Prostate gland (tissue), 2 donors: ENCODE data around the gene ITM2B. TPM values are rescaled to one million over a fixed set of nuclear protein-coding genes. Genes with fewer than 3 reads are reported as not detected.

ENCODE experiments used
- DNase-seq: peaks from one replicate; pipeline ENCODE4 v3.0.0-alpha.2; 2019; ENCODE audit warnings: low spot score
- H3K27ac ChIP-seq, 2 donors: fragments of 200-600 bp; sonication (generic); 2 replicates each; pipeline ENCODE4 v1.5.1; 2017 to 2019
- H3K27me3 ChIP-seq: fragments of 200-600 bp; sonication (generic); replicated peaks from 2 replicates; pipeline ENCODE4 v1.5.1; 2019; ENCODE audit not compliant: insufficient read depth
- H3K36me3 ChIP-seq, 2 donors: fragments of 200-600 bp; sonication (generic); 1 replicate in 1 of 2; 2 replicates in 1 of 2; pipeline versions ENCODE4 v1.5.1 to v1.8.1; 2017 to 2019
- H3K4me1 ChIP-seq: fragments of 200-600 bp; sonication (generic); replicated peaks from 2 replicates; pipeline ENCODE4 v1.5.1; 2019
- H3K4me3 ChIP-seq, 2 donors: fragments of 200-600 bp; sonication (generic); 2 replicates each; pipeline ENCODE4 v1.5.1; 2017 to 2019
- H3K9me3 ChIP-seq: fragments of 200-600 bp; sonication (generic); 2 replicates; pipeline ENCODE4 v1.5.1; 2017
- POLR2A ChIP-seq: fragments of 450-650 bp; IDR thresholded peaks from one replicate; pipeline ENCODE4 v1.6.1; 2016; ENCODE audit warnings: antibody characterized with exemption, mild to moderate bottlenecking
- POLR2AphosphoS5 ChIP-seq: sonication (generic); formaldehyde crosslinking; IDR thresholded peaks from one replicate; pipeline ENCODE4 v1.6.1; 2017; ENCODE audit warnings: antibody characterized with exemption
- WGBS: methylation state at CpG from one replicate; pipeline ENCODE4 v1.1.5; 2018; 5-methylcytosine and 5-hydroxymethylcytosine counted together
- intact Hi-C: fragments of 100-400 bp; cut with DNase I; formaldehyde crosslinking; loops from one replicate; pipeline ENCODE4 v1.14.2; 2022
- total RNA-seq, 2 donors: library from RNA; depleted of rRNA; stranded (reverse); fragments of >200 nt; gene quantifications; one replicate each; pipeline ENCODE4 v1.1.0, GENCODE V29; 2016
- TF ChIP-seq, protein P1 (sequence below), 4 experiments: fragments of 200-600 bp in 2 of 4; fragments of 450-650 bp in 2 of 4; sonication (generic) in 2 of 4; IDR thresholded peaks; 1 replicate in 3 of 4; 2 replicates in 1 of 4; pipeline ENCODE4 v1.5.1; 2016 to 2019; ENCODE audit warnings: antibody characterized with exemption in 4 of 4, mild to moderate bottlenecking in 2 of 4, moderate library complexity in 2 of 4

ITM2B gene
- total RNA-seq, 2 donors from 2014 or later = 401 to 632 TPM

DNA sequence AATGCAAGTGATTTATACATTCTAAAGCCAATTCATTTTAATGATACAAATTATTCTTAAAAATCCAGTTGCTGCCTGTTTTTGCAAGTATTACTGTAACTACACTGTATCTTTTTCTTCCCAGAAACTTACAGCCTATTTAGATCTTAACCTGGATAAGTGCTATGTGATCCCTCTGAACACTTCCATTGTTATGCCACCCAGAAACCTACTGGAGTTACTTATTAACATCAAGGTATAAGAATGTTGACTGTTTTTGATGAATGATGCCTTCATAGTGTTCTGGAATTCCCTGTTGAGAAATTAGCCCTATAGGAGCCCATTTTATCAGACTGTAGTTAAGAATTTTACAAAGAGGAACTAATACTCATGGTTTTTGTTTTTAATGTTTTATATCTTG lies 25.0 kb downstream of the ITM2B start:
- intact Hi-C loops = no loop called here
- no peak overlapping the region for H3K4me3 ChIP-seq
- H3K9me3 ChIP-seq = no peaks in the 10 kb centered on the region
- peaks cover 17% of the 10 kb centered on the region in 2 donors for H3K36me3 ChIP-seq
- no peak for DNase-seq
- H3K4me1 ChIP-seq = no peaks in the 10 kb centered on the region
- H3K27ac ChIP-seq = no peak overlapping the region
- TF ChIP-seq POLR2AphosphoS5 = no peak
- no peak for TF ChIP-seq POLR2A
- TF ChIP-seq, protein P1, sequence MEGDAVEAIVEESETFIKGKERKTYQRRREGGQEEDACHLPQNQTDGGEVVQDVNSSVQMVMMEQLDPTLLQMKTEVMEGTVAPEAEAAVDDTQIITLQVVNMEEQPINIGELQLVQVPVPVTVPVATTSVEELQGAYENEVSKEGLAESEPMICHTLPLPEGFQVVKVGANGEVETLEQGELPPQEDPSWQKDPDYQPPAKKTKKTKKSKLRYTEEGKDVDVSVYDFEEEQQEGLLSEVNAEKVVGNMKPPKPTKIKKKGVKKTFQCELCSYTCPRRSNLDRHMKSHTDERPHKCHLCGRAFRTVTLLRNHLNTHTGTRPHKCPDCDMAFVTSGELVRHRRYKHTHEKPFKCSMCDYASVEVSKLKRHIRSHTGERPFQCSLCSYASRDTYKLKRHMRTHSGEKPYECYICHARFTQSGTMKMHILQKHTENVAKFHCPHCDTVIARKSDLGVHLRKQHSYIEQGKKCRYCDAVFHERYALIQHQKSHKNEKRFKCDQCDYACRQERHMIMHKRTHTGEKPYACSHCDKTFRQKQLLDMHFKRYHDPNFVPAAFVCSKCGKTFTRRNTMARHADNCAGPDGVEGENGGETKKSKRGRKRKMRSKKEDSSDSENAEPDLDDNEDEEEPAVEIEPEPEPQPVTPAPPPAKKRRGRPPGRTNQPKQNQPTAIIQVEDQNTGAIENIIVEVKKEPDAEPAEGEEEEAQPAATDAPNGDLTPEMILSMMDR (IDR thresholded peaks at IDR 0.05) = no peak
- no peaks in the 10 kb centered on the region for H3K27me3 ChIP-seq

- TF ChIP-seq POLR2A (no peak), POLR2AphosphoS5 (no peak)
- TF ChIP-seq, protein P1 (IDR thresholded peaks at IDR 0.05) = no peak
- intact Hi-C loops = no loop called here
- H3K27me3 ChIP-seq = no peaks in the 10 kb centered on the region
- 70% methylated on average over 3 of the region's 3 CpGs for WGBS
- DNase-seq = no peak
- no peaks in the 10 kb centered on the region for H3K4me1 ChIP-seq
- no peaks in the 10 kb centered on the region for H3K9me3 ChIP-seq
- H3K4me3 ChIP-seq = no peak overlapping the region
- H3K27ac ChIP-seq = no peak overlapping the region
- peaks cover 17% of the 10 kb centered on the region in 2 donors for H3K36me3 ChIP-seq
These were observed 25.4 kb downstream of the ITM2B start for GRCh38 chr13:48258430-48258829.

DNA sequence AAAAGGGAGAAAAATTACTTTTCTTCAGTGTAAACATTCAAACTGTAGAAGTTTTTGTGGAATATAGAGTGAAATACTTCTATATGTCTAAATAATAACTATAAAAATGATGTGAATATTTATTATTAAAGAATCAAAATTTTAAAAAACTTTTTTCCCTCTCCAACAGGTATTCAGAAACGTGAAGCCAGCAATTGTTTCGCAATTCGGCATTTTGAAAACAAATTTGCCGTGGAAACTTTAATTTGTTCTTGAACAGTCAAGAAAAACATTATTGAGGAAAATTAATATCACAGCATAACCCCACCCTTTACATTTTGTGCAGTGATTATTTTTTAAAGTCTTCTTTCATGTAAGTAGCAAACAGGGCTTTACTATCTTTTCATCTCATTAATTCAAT lies 28.0 kb downstream of the ITM2B start:
- intact Hi-C loops = no loop called here
- H3K27me3 ChIP-seq = no peaks in the 10 kb centered on the region
- 88% methylated on average over 4 of the region's 4 CpGs for WGBS
- H3K9me3 ChIP-seq = no peaks in the 10 kb centered on the region
- no peak overlapping the region for H3K4me3 ChIP-seq
- no peaks in the 10 kb centered on the region for H3K4me1 ChIP-seq
- H3K27ac ChIP-seq = no peak overlapping the region
- H3K36me3 ChIP-seq = peaks cover 11 to 17% of the 10 kb centered on the region in 2 donors
- DNase-seq = no peak
- TF ChIP-seq POLR2AphosphoS5 = no peak
- TF ChIP-seq, protein P1 (IDR thresholded peaks at IDR 0.05) = no peak
- TF ChIP-seq POLR2A = no peak

DNA sequence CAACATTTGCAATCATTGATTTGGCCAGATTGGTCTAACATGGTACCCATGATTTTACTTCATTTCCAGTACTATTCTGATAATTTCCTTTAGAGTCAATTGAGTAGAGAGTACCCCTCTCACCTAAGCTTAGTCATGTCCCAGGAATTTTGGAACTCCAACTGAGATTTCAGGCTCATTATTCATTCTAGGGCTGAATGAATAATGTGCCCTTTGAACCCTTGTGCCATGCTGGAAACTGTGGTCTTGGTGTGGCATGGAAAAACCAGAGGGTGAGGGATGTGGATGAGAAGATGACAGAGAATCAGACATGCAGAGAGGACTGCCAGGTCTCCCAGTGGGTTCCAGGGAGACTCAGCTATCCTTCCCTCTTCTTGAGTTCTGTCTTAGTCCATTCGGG lies 30.2 kb downstream of the ITM2B start:
- Histone ChIP-seq H3K36me3 (peaks cover 10 to 17% of the 10 kb centered on the region in 2 donors), H3K9me3 (no peaks in the 10 kb centered on the region), H3K27ac (no peak overlapping the region), H3K27me3 (no peaks in the 10 kb centered on the region), H3K4me3 (no peak overlapping the region), H3K4me1 (no peaks in the 10 kb centered on the region)
- no peak for DNase-seq
- 95% methylated on average over 1 of the region's 1 CpG for WGBS
- intact Hi-C loops = no loop called here
- TF ChIP-seq POLR2AphosphoS5 = no peak
- TF ChIP-seq, protein P1 (IDR thresholded peaks at IDR 0.05) = no peak

DNA sequence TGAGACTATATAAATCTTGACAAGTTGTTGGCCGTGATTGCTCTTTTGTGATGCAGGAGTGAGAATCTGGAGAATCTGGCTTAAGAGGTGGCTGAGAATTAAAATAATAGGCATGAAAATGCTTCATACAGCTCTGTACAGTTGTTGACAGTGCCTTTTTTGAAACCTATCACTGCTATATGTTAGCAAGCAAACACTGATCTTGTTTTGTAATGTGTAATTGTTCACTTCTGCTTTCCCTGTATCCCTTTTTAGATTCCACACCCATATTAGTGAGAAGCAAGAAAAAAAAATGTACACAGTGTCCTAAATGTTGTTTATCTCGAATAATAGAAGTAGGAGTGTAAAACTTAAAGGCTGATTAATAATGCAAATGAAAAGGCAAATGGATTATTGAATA lies 31.1 kb downstream of the ITM2B start:
- H3K27me3 ChIP-seq = no peaks in the 10 kb centered on the region
- H3K4me1 ChIP-seq = no peaks in the 10 kb centered on the region
- 83% methylated on average over 2 of the region's 2 CpGs for WGBS
- no peak for DNase-seq
- no peak overlapping the region for H3K27ac ChIP-seq
- intact Hi-C loops = no loop called here
- no peak overlapping the region for H3K4me3 ChIP-seq
- peaks cover under 1 to 11% of the 10 kb centered on the region in 2 donors for H3K36me3 ChIP-seq
- H3K9me3 ChIP-seq = no peaks in the 10 kb centered on the region
- TF ChIP-seq, protein P1 (IDR thresholded peaks at IDR 0.05) = no peak
- no peak for TF ChIP-seq POLR2AphosphoS5
- no peak for TF ChIP-seq POLR2A
